ENCODE results near the gene TIAM1.

DNA sequence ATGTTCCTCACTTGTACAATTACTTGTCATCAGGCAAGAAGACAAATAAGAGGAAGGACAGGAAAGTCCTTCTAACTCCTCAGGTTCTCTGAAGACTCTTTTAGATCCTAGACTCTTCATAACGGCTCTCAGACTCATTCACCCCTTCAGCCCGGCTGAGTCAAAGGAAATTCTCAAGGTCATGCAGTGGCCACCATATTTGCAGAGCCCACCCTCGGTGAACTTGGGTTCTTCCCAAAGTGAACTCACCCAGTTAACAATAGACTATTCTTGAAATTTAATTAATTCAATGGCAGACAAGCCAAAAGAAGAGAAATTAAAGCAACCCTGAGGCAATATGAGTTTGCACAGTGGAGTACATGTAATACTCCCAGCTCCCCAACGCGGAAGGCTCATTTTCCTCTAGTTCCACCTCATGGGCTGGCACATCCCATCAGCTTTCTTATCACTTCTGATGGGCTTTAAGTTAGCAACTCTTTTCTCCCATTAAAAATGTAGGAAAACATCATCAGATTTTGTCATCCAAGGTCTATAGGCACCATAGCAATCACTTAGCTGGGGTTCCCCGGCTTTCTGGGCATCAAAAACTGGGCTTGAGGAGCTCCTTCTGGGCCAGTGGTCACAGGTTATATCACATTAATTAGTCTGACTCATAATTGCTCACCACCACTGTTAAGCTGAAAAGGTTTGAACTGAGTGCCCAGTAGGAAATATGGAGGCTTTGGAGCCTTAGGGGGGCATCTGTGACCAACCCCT, 27.8 kb upstream of the TIAM1 start:
- TF ChIP-seq, protein P1, sequence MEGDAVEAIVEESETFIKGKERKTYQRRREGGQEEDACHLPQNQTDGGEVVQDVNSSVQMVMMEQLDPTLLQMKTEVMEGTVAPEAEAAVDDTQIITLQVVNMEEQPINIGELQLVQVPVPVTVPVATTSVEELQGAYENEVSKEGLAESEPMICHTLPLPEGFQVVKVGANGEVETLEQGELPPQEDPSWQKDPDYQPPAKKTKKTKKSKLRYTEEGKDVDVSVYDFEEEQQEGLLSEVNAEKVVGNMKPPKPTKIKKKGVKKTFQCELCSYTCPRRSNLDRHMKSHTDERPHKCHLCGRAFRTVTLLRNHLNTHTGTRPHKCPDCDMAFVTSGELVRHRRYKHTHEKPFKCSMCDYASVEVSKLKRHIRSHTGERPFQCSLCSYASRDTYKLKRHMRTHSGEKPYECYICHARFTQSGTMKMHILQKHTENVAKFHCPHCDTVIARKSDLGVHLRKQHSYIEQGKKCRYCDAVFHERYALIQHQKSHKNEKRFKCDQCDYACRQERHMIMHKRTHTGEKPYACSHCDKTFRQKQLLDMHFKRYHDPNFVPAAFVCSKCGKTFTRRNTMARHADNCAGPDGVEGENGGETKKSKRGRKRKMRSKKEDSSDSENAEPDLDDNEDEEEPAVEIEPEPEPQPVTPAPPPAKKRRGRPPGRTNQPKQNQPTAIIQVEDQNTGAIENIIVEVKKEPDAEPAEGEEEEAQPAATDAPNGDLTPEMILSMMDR (conservative IDR thresholded peaks at IDR 0.05 in 1 of 2, IDR thresholded peaks at IDR 0.05 in 1 of 2; ENCODE audit: extremely low read depth in 1 of 2, insufficient read depth in 1 of 2, low read depth in 1 of 2, low read length in 2 of 2), result no peak
- no peak for TF ChIP-seq EZH2 (IDR thresholded peaks at IDR 0.05; ENCODE audit: borderline replicate concordance, low read length)

Data from mammary epithelial cell (primary cell).